ENCODE results near the gene PRG2. TPM values are rescaled to one million over a fixed set of nuclear protein-coding genes. Genes with fewer than 3 reads are reported as not detected.

PRG2 gene
- total and polyA plus RNA-seq, 2 of the 4 experiments (the other 2 are of a cell fraction): not detected

- DNase-seq (no peak), ATAC-seq (ENCODE audit: low read depth) (no peak)
- Histone ChIP-seq H3K27ac (ENCODE audit: insufficient read depth, low read length) (no peak overlapping the region), H3K9me3 (ENCODE audit: control insufficient read depth, insufficient read depth, low read length) (no peaks in the 10 kb centered on the region), H2AK5ac (ENCODE audit: low read depth, low read length) (no peak overlapping the region), H4K8ac (ENCODE audit: low read depth in 2 of 2, low read length in 2 of 2) (peak overlapping the region in 1 of 2 experiments; percentile 83; a peak in 2 of 4 replicates), H2BK120ac (ENCODE audit: low read depth, low read length) (no peak overlapping the region), H3K36me3 (ENCODE audit: control insufficient read depth, insufficient read depth, low read length) (no peaks in the 10 kb centered on the region), H3K79me1 (ENCODE audit: low read depth in 1 of 2, low read length in 2 of 2) (no peaks in the 10 kb centered on the region), H2BK15ac (ENCODE audit: low read depth, low read length) (no peak overlapping the region), H3K4me2 (ENCODE audit: low read depth, low read length) (no peak overlapping the region), H3K4ac (ENCODE audit: low read depth, low read length) (no peak overlapping the region), H3K56ac (ENCODE audit: extremely low read depth, insufficient read depth, low read length) (no peak overlapping the region), H3K4me3 (ENCODE audit: insufficient read depth, low read depth, low read length) (no peak overlapping the region), H3K27me3 (ENCODE audit: control insufficient read depth, insufficient read depth, low read length) (peaks cover 17% of the 10 kb centered on the region; the same call in 1 of the 2 replicates), H2AK9ac (replicated peaks; ENCODE audit: low read depth, low read length, poor library complexity) (no peak overlapping the region), H3K9me1 (ENCODE audit: insufficient read depth, low read length) (no peaks in the 10 kb centered on the region), H3K9ac (ENCODE audit: low read depth, low read length) (no peak overlapping the region), H3K4me1 (ENCODE audit: control insufficient read depth, insufficient read depth, low read length) (peaks cover 2% of the 10 kb centered on the region; the same call in 1 of the 2 replicates), H2AFZ (replicated peaks; ENCODE audit: low read length, poor library complexity) (no peak overlapping the region), H4K20me1 (ENCODE audit: insufficient read depth, low read length) (no peaks in the 10 kb centered on the region), H4K91ac (ENCODE audit: insufficient read depth, low read depth, low read length) (no peak overlapping the region), H3K14ac (replicated peaks; ENCODE audit: low read depth, low read length) (no peak overlapping the region), H2BK20ac (ENCODE audit: low read depth, low read length) (no peak overlapping the region), H3K23ac (ENCODE audit: low read depth, low read length) (no peak overlapping the region), H4K5ac (ENCODE audit: low read depth, low read length) (no peak overlapping the region), H3K18ac (ENCODE audit: low read depth, low read length) (no peak overlapping the region), H2BK5ac (ENCODE audit: low read depth, low read length, poor library complexity, severe bottlenecking) (no peak overlapping the region)
- TF ChIP-seq MAZ (IDR thresholded peaks at IDR 0.05; ENCODE audit: borderline replicate concordance, low read depth, low read length): no peak
- TF ChIP-seq SMC3 (IDR thresholded peaks at IDR 0.05; ENCODE audit: low read depth, low read length): no peak
- no peak for TF ChIP-seq BHLHE40 (IDR thresholded peaks at IDR 0.05; ENCODE audit: low read depth, low read length)
- no peak for TF ChIP-seq CHD1 (IDR thresholded peaks at IDR 0.05; ENCODE audit: low read depth, low read length)
- no peak for TF ChIP-seq RCOR1 (IDR thresholded peaks at IDR 0.05; ENCODE audit: insufficient replicate concordance, low read length)
- TF ChIP-seq NFE2L2 (IDR thresholded peaks at IDR 0.05; ENCODE audit: low read depth, low read length): no peak
- TF ChIP-seq RAD21 (IDR thresholded peaks at IDR 0.05; ENCODE audit: low read length): no peak
- TF ChIP-seq CTCF (conservative IDR thresholded peaks at IDR 0.05; ENCODE audit: low read depth, low read length): no peak
- TF ChIP-seq ELK1 (IDR thresholded peaks at IDR 0.05; ENCODE audit: borderline replicate concordance, low read depth, low read length): no peak
- no peak for TF ChIP-seq POLR2A (IDR thresholded peaks at IDR 0.05; ENCODE audit: low read depth, low read length)
- TF ChIP-seq USF2 (IDR thresholded peaks at IDR 0.05; ENCODE audit: low read depth, low read length): no peak
- no peak for TF ChIP-seq RFX5 (IDR thresholded peaks at IDR 0.05; ENCODE audit: low read depth, low read length)
- TF ChIP-seq MAFK (IDR thresholded peaks at IDR 0.05; ENCODE audit: low read depth, low read length): no peak
- TF ChIP-seq FOS (IDR thresholded peaks at IDR 0.05; ENCODE audit: low read depth, low read length): no peak
- TF ChIP-seq CEBPB (IDR thresholded peaks at IDR 0.05; ENCODE audit: low read depth, low read length): no peak
- no peak for TF ChIP-seq MXI1 (IDR thresholded peaks at IDR 0.05; ENCODE audit: borderline replicate concordance, low read depth, low read length)
- 100% methylated on average over 4 of the region's 10 CpGs; no CpG with 5 or more reads in 1 of the 2 experiments for WGBS, 2 experiments (ENCODE audit: extremely low coverage in 2 of 2, insufficient read length in 1 of 2)
- in situ Hi-C loops (cut with MboI; ENCODE audit: low sequenced_read_pairs): loop anchor here (5.0 kb wide), 1 partner anchor 182 kb away; no protein-coding TSS in a partner anchor
- dilution Hi-C loops (cut with HindIII; ENCODE audit: low sequenced_read_pairs, unreplicated experiment): no loop called here
- ChIA-PET POLR2A (ENCODE audit: unreplicated experiment) (no interaction called here), CTCF (no interaction called here)
- intact Hi-C loops (cut with micrococcal nuclease): loop anchor here (1.0 to 10.0 kb wide), 5 partner anchors 112 to 1180 kb away; no protein-coding TSS in a partner anchor
- BruUV-seq (replicated peaks): no TSS peak
Measured at GRCh38 chr11:57344826-57345225, 45.6 kb downstream of the PRG2 start.
